Esophagus muscularis mucosa (tissue), 4 donors: Measurements from ENCODE around the gene TFPI2. TPM values are rescaled to one million over a fixed set of nuclear protein-coding genes. Genes with fewer than 3 reads are reported as not detected.

Experiments
- DNase-seq: peaks from one replicate; pipeline ENCODE4 v3.0.0-alpha.2; 2017; ENCODE audit errors: extremely low spot score
- H3K27ac ChIP-seq, 4 donors: fragments of 200-600 bp; sonication (generic); replicated peaks in 1 of 4; 1 replicate in 3 of 4; 2 replicates in 1 of 4; pipeline ENCODE4 v1.5.1; 2016 to 2019; ENCODE audit warnings: mild to moderate bottlenecking in 1 of 4
- H3K27me3 ChIP-seq, 4 donors: fragments of 200-600 bp; sonication (generic); one replicate each; pipeline versions ENCODE4 v1.5.1 to v1.6.0; 2016 to 2019
- H3K36me3 ChIP-seq, 4 donors: fragments of 200-600 bp; sonication (generic); one replicate each; pipeline ENCODE4 v1.5.1; 2016 to 2019
- H3K4me1 ChIP-seq, 4 donors: fragments of 200-600 bp; sonication (generic); one replicate each; pipeline ENCODE4 v1.5.1; 2016 to 2019
- H3K4me3 ChIP-seq, 4 donors: fragments of 200-600 bp; sonication (generic); 1 replicate in 2 of 4; 2 replicates in 2 of 4; pipeline ENCODE4 v1.5.1; 2016 to 2019; ENCODE audit warnings: mild to moderate bottlenecking in 4 of 4, moderate library complexity in 1 of 4
- H3K9me3 ChIP-seq, 4 donors: fragments of 200-600 bp; sonication (generic); 1 replicate in 3 of 4; 2 replicates in 1 of 4; pipeline ENCODE4 v1.5.1; 2016 to 2019
- CTCF ChIP-seq, 3 experiments: fragments of 200-600 bp in 2 of 3; fragments of 450-650 bp in 1 of 3; sonication (generic) in 2 of 3; IDR thresholded peaks; one replicate each; pipeline ENCODE4 v1.5.1; 2017 to 2019; ENCODE audit warnings: antibody characterized with exemption in 3 of 3, mild to moderate bottlenecking in 2 of 3, moderate library complexity in 1 of 3
- EP300 ChIP-seq: sonication (generic); formaldehyde crosslinking; IDR thresholded peaks from one replicate; pipeline ENCODE4 v1.6.1; 2017; ENCODE audit warnings: antibody characterized with exemption
- POLR2A ChIP-seq: fragments of 450-650 bp; IDR thresholded peaks from one replicate; pipeline ENCODE4 v1.6.1; 2017; ENCODE audit warnings: antibody characterized with exemption, moderate library complexity, mild to moderate bottlenecking, low read depth
- POLR2AphosphoS5 ChIP-seq, 2 donors: sonication (generic); formaldehyde crosslinking; IDR thresholded peaks; one replicate each; pipeline ENCODE4 v1.6.1; 2017; ENCODE audit warnings: antibody characterized with exemption in 2 of 2
- WGBS: methylation state at CpG from one replicate; pipeline ENCODE4 v1.1.5; 2018; 5-methylcytosine and 5-hydroxymethylcytosine counted together
- intact Hi-C: fragments of 100-400 bp; cut with DNase I; formaldehyde crosslinking; loops from one replicate; pipeline ENCODE4 v1.15.1; 2023
- small RNA-seq, 3 donors: library from RNA; depleted of rRNA; stranded (forward); fragments of <200 nt; gene quantifications; one replicate each; pipeline ENCODE3, GENCODE V24; 2016
- total RNA-seq, 4 donors: library from RNA; depleted of rRNA; stranded (reverse); fragments of >200 nt; gene quantifications; one replicate each; pipeline versions ENCODE4 v1.1.0 to v1.2.1, GENCODE V29; 2016

TFPI2 gene
- total RNA-seq, 4 donors from 2014 or later, result 1.9 to 3.2 (median 2.3) TPM; not detected in 1

- no peak overlapping the region for H3K27ac ChIP-seq
- intact Hi-C loops, result no loop called here
- 37% methylated on average over 4 of the region's 4 CpGs for WGBS
These were observed 54.4 kb downstream of the TFPI2 start for GRCh38 chr7:93836116-93836515.

GRCh38 chr7:93835702-93836101, 54.9 kb downstream of the TFPI2 start:
- Histone ChIP-seq H3K4me1 (no peaks in the 10 kb centered on the region), H3K36me3 (no peaks in the 10 kb centered on the region), H3K4me3 (no peak overlapping the region), H3K27me3 (no peaks in the 10 kb centered on the region), H3K27ac (no peak overlapping the region), H3K9me3 (no peaks in the 10 kb centered on the region)
- intact Hi-C loops, result no loop called here
- no peak for DNase-seq
- WGBS, result 77% methylated on average over 1 of the region's 1 CpG
- TF ChIP-seq CTCF (IDR thresholded peaks at IDR 0.05), result no peak
- TF ChIP-seq POLR2A, result no peak
- no peak for TF ChIP-seq EP300
- TF ChIP-seq POLR2AphosphoS5 (IDR thresholded peaks at IDR 0.05), result no peak

More at GRCh38 chr7:93836116-93836515, 54.4 kb downstream of the TFPI2 start:
- TF ChIP-seq POLR2A (no peak), POLR2AphosphoS5 (IDR thresholded peaks at IDR 0.05) (no peak), CTCF (IDR thresholded peaks at IDR 0.05) (no peak), EP300 (no peak)
- Histone ChIP-seq H3K4me1 (no peaks in the 10 kb centered on the region), H3K9me3 (no peaks in the 10 kb centered on the region), H3K36me3 (no peaks in the 10 kb centered on the region), H3K27me3 (no peaks in the 10 kb centered on the region), H3K4me3 (no peak overlapping the region)
- DNase-seq, result no peak

Small RNA genes within 50 kb of the gene (small RNA-seq; reads per million reads assigned to genes)
- gene AC002076.2, result 0 reads per million in 3 donors

Other genes starting within 250 kb of the TFPI2 start
- gene GNGT1, start 15.8 kb upstream of the TFPI2 start, total RNA-seq, result not detected
- 10 to 100 TPM; 19.9 to 26.0 (median 22.3) TPM for gene GNG11, start 31.0 kb upstream of the TFPI2 start, total RNA-seq
- 10 to 100 TPM; 10.5 to 15.8 (median 12.6) TPM for gene BET1, start 113.6 kb upstream of the TFPI2 start, total RNA-seq